DND-41 (cell line): ENCODE data around the gene USP46.

ENCODE experiments used
- ATAC-seq: fragments of 200-7000 bp; cut with Tn5 transposase; 3 replicates; pipeline ENCODE4 v1.9.1; 2021; ENCODE audit warnings: low read depth; ENCODE audit not compliant: insufficient read depth
- DNase-seq: peaks from one replicate; pipeline ENCODE4 v3.0.0-alpha.2; 2020
- H2AFZ ChIP-seq: 2 replicates; pipeline ENCODE4 v1.6.0; 2012; ENCODE audit warnings: low read depth, low read length
- H3K27ac ChIP-seq: 2 replicates; pipeline ENCODE4 v1.5.1; 2012; ENCODE audit warnings: low read length, inconsistent platforms
- H3K27me3 ChIP-seq: fragments of 200-600 bp; sonication (generic); 2 replicates; pipeline ENCODE4 v1.6.0; 2012; ENCODE audit warnings: low read length, mild to moderate bottlenecking, inconsistent platforms; ENCODE audit not compliant: insufficient read depth, poor library complexity
- H3K36me3 ChIP-seq: 2 replicates; pipeline ENCODE4 v1.5.1; 2012; ENCODE audit warnings: low read length, inconsistent platforms; ENCODE audit not compliant: insufficient read depth
- H3K4me1 ChIP-seq: 2 replicates; pipeline ENCODE4 v1.5.1; 2012; ENCODE audit warnings: mild to moderate bottlenecking, low read length; ENCODE audit not compliant: insufficient read depth
- H3K4me2 ChIP-seq: 2 replicates; pipeline ENCODE4 v1.6.0; 2012; ENCODE audit warnings: mild to moderate bottlenecking, moderate library complexity, low read length, inconsistent platforms; ENCODE audit not compliant: insufficient read depth
- H3K4me3 ChIP-seq, 2 experiments: fragments of 200-600 bp in 1 of 2; shearing (Covaris generic) in 1 of 2; 2 replicates each; pipeline ENCODE4 v1.5.1; 2012 to 2016; ENCODE audit warnings: inconsistent platforms in 2 of 2, low read length in 2 of 2, mild to moderate bottlenecking in 2 of 2, low read depth in 1 of 2, moderate library complexity in 1 of 2
- H3K79me2 ChIP-seq: 2 replicates; pipeline ENCODE4 v1.6.0; 2012; ENCODE audit warnings: low read length, inconsistent platforms; ENCODE audit not compliant: insufficient read depth
- H3K9ac ChIP-seq: 2 replicates; pipeline ENCODE4 v1.6.0; 2012; ENCODE audit warnings: low read depth, mild to moderate bottlenecking, inconsistent platforms, low read length, moderate library complexity
- H3K9me3 ChIP-seq: 2 replicates; pipeline ENCODE4 v1.5.1; 2012; ENCODE audit warnings: low read length, moderate library complexity, mild to moderate bottlenecking, inconsistent platforms; ENCODE audit not compliant: insufficient read depth, severe bottlenecking
- H4K20me1 ChIP-seq: 2 replicates; pipeline ENCODE4 v1.6.0; 2012; ENCODE audit warnings: low read length; ENCODE audit not compliant: insufficient read depth
- CTCF ChIP-seq: IDR thresholded peaks from 2 replicates; pipeline ENCODE4 v1.5.1; 2012; ENCODE audit warnings: borderline replicate concordance, low read length, moderate library complexity, mild to moderate bottlenecking; ENCODE audit not compliant: poor library complexity, severe bottlenecking; ENCODE audit errors: extremely low read depth
- EZH2 ChIP-seq: IDR thresholded peaks from 3 replicates; pipeline ENCODE4 v1.6.1; 2012; ENCODE audit warnings: borderline replicate concordance, low read depth, mild to moderate bottlenecking, moderate library complexity, low read length, inconsistent platforms; ENCODE audit not compliant: severe bottlenecking

USP46 gene

GRCh38 chr4:52659001-52659721, at the start of gene USP46:
USP46 (minus strand) TSS chr4:52659301; CDS start chr4:52659150, 151 bp downstream.
- H3K4me3 ChIP-seq, result peak within 1 kb of the TSS; percentile 37 to 71; a peak in 3 of 4 replicates
- peak within 1 kb of the TSS; percentile 67 for H3K4me2 ChIP-seq
- 0 out of 2 replicates have a peak, but pooled peaks cover 2% of the 10 kb centered on the region for H3K79me2 ChIP-seq
- ATAC-seq (peak; percentile 85), DNase-seq (peak; percentile 53)
- peaks cover 19% of the 10 kb centered on the region for H3K4me1 ChIP-seq
- peak within 1 kb of the TSS; percentile 78 for H2AFZ ChIP-seq
- peak within 1 kb of the TSS; percentile 63 for H3K27ac ChIP-seq
- no peaks in the 10 kb centered on the region for H4K20me1 ChIP-seq
- H3K27me3 ChIP-seq, result no peaks in the 10 kb centered on the region
- TF ChIP-seq EZH2, result no peak
- no peak for TF ChIP-seq CTCF
- no peaks in the 10 kb centered on the region for H3K36me3 ChIP-seq
- peaks cover 5% of the 10 kb centered on the region for H3K9me3 ChIP-seq
- H3K9ac ChIP-seq, result peak within 1 kb of the TSS; percentile 76

GRCh38 chr4:52704661-52705060, 45.6 kb upstream of the USP46 start:
- no peak overlapping the region for H2AFZ ChIP-seq
- H3K79me2 ChIP-seq, result no peaks in the 10 kb centered on the region
- H3K4me3 ChIP-seq, result no peak overlapping the region
- H4K20me1 ChIP-seq, result no peaks in the 10 kb centered on the region
- no peaks in the 10 kb centered on the region for H3K27me3 ChIP-seq
- no peak overlapping the region for H3K27ac ChIP-seq
- H3K4me1 ChIP-seq, result no peaks in the 10 kb centered on the region
- H3K36me3 ChIP-seq, result no peaks in the 10 kb centered on the region
- ATAC-seq (no peak), DNase-seq (no peak)
- TF ChIP-seq CTCF, result no peak
- H3K9me3 ChIP-seq, result no peaks in the 10 kb centered on the region
- H3K4me2 ChIP-seq, result no peak overlapping the region
- H3K9ac ChIP-seq, result no peak overlapping the region

GRCh38 chr4:52704133-52704532, 45.0 kb upstream of the USP46 start:
- TF ChIP-seq CTCF (no peak), EZH2 (no peak)
- no peaks in the 10 kb centered on the region for H3K79me2 ChIP-seq
- ATAC-seq, result no peak
- H3K4me2 ChIP-seq, result no peak overlapping the region
- no peaks in the 10 kb centered on the region for H3K4me1 ChIP-seq
- H3K4me3 ChIP-seq, result no peak overlapping the region
- no peak for DNase-seq
- no peaks in the 10 kb centered on the region for H3K9me3 ChIP-seq
- H2AFZ ChIP-seq, result no peak overlapping the region
- no peaks in the 10 kb centered on the region for H3K36me3 ChIP-seq
- no peaks in the 10 kb centered on the region for H3K27me3 ChIP-seq
- H3K9ac ChIP-seq, result no peak overlapping the region
- H3K27ac ChIP-seq, result no peak overlapping the region
- no peaks in the 10 kb centered on the region for H4K20me1 ChIP-seq

- DNase-seq (no peak), ATAC-seq (no peak)
- H3K27me3 ChIP-seq, result no peaks in the 10 kb centered on the region
- H3K9ac ChIP-seq, result no peak overlapping the region
- H3K4me1 ChIP-seq, result 0 out of 2 replicates have a peak, but pooled peaks cover 3% of the 10 kb centered on the region
- no peaks in the 10 kb centered on the region for H4K20me1 ChIP-seq
- H3K79me2 ChIP-seq, result no peaks in the 10 kb centered on the region
- no peak overlapping the region for H3K4me2 ChIP-seq
- TF ChIP-seq EZH2 (no peak), CTCF (no peak)
- no peak overlapping the region for H3K4me3 ChIP-seq
- H3K36me3 ChIP-seq, result no peaks in the 10 kb centered on the region
- no peak overlapping the region for H2AFZ ChIP-seq
- no peaks in the 10 kb centered on the region for H3K9me3 ChIP-seq
- no peak overlapping the region for H3K27ac ChIP-seq
These were observed 42.1 kb upstream of the USP46 start for GRCh38 chr4:52701207-52701606.
